Right lobe of liver (tissue), 6 donors: Measurements from ENCODE around the gene UBE4A. TPM values are rescaled to one million over a fixed set of nuclear protein-coding genes. Genes with fewer than 3 reads are reported as not detected.
A peak's percentile ranks its signal among the peaks of the same experiment; 100 is the strongest.
"Not testable (repeated sequence)": the region's sequence is repeated elsewhere in the genome, so short reads cannot be mapped to it uniquely, and the experiment has no call there.

ENCODE experiments used
- ATAC-seq, 4 donors: fragments of 200-7000 bp; cut with Tn5 transposase; one replicate each; pipeline ENCODE4 v1.9.1; 2020; ENCODE audit warnings: mild to moderate bottlenecking in 4 of 4, moderate library complexity in 4 of 4
- DNase-seq, 3 donors: peaks; one replicate each; pipeline ENCODE4 v3.0.0-alpha.2; 2020
- H3K27ac ChIP-seq, 3 donors: fragments of 200-600 bp; one replicate each; pipeline ENCODE4 v1.8.0; 2022
- H3K27me3 ChIP-seq, 2 donors: fragments of 200-600 bp; one replicate each; pipeline ENCODE4 v1.8.0; 2022
- H3K36me3 ChIP-seq, 4 donors: fragments of 200-600 bp; sonication (generic) in 1 of 4; one replicate each; pipeline versions ENCODE4 v1.5.1 to v1.8.0; 2017 to 2022; ENCODE audit warnings: control low read depth in 1 of 4
- H3K4me1 ChIP-seq, 4 donors: fragments of 200-600 bp; sonication (generic) in 1 of 4; one replicate each; pipeline versions ENCODE4 v1.5.1 to v1.8.0; 2017 to 2022; ENCODE audit warnings: control low read depth in 1 of 4
- H3K4me3 ChIP-seq, 3 donors: fragments of 200-600 bp; one replicate each; pipeline ENCODE4 v1.8.0; 2022
- H3K9me3 ChIP-seq, 4 donors: fragments of 200-600 bp; sonication (generic) in 1 of 4; one replicate each; pipeline versions ENCODE4 v1.5.1 to v1.8.0; 2017 to 2022; ENCODE audit warnings: control low read depth in 1 of 4
- CTCF ChIP-seq, 4 donors: fragments of 200-600 bp in 3 of 4; fragments of 450-650 bp in 1 of 4; IDR thresholded peaks; one replicate each; pipeline versions ENCODE4 v1.5.1 to v1.8.0; 2016 to 2022; ENCODE audit warnings: antibody characterized with exemption in 4 of 4, mild to moderate bottlenecking in 2 of 4
- POLR2A ChIP-seq: fragments of 450-650 bp; IDR thresholded peaks from one replicate; pipeline ENCODE4 v1.6.1; 2017; ENCODE audit warnings: antibody characterized with exemption, mild to moderate bottlenecking
- WGBS: methylation state at CpG from one replicate; pipeline ENCODE4 v1.1.6; 2018; ENCODE audit warnings: low coverage, low lambda C conversion rate; ENCODE audit not compliant: insufficient coverage; ENCODE audit errors: missing lambda C conversion rate; 5-methylcytosine and 5-hydroxymethylcytosine counted together
- intact Hi-C, 2 donors: fragments of 100-400 bp; cut with DNase I; formaldehyde crosslinking; loops; one replicate each; pipeline versions ENCODE4 v1.11.2 to v1.14.1; 2022
- total RNA-seq, 6 experiments: library from RNA; depleted of rRNA in 2 of 6; stranded (reverse); fragments of >200 nt in 2 of 6; fragmentation: NEBNext Ultra II Directional in 3 of 6; extraction: Animal tissue kit (Norgen Biotek cat#: 25700) in 3 of 6; gene quantifications; one replicate each; pipeline versions ENCODE4 v1.1.0 to v1.2.4, GENCODE V29; 2016 to 2023
- donor health status: DM: no; HTN: yes; CAD: no.
- donor health status: DM: no; HTN: no; CAD: no.
- donor health status: DM: no; HTN: no; CAD: no.
- donor health status: DM: no; HTN: yes; CAD: no.
- donor health status: DM: no; HTN: yes; CAD: no.

Gene UBE4A
- total RNA-seq, 6 experiments from 2014 or later: 25.5 to 36.9 (median 28.5) TPM

GRCh38 chr11:118415062-118415738 lies 55.8 kb downstream of the UBE4A start:
- Histone ChIP-seq H3K4me3 (no peak overlapping the region), H3K27ac (no peak overlapping the region), H3K4me1 (no peaks in the 10 kb centered on the region), H3K36me3 (no peaks in the 10 kb centered on the region), H3K27me3 (no peaks in the 10 kb centered on the region), H3K9me3 (no peaks in the 10 kb centered on the region)
- 69% methylated on average over 8 of the region's 8 CpGs for WGBS
- no peak for ATAC-seq
- TF ChIP-seq POLR2A (no peak), CTCF (IDR thresholded peaks at IDR 0.05) (no peak)
- intact Hi-C loops: no loop called here
- DNase-seq: no peak

GRCh38 chr11:118415739-118416068 lies 56.3 kb downstream of the UBE4A start:
- Histone ChIP-seq H3K9me3 (no peaks in the 10 kb centered on the region), H3K4me3 (no peak overlapping the region), H3K36me3 (no peaks in the 10 kb centered on the region), H3K4me1 (no peaks in the 10 kb centered on the region), H3K27me3 (no peaks in the 10 kb centered on the region), H3K27ac (no peak overlapping the region)
- ATAC-seq (peak in 3 of 4 donors; percentile 35 to 83 (median 43)), DNase-seq (peak in 1 of 3 donors; percentile 27)
- TF ChIP-seq POLR2A: no peak
- TF ChIP-seq CTCF (IDR thresholded peaks at IDR 0.05): no peak
- intact Hi-C loops: no loop called here

GRCh38 chr11:118416900-118417299 lies 57.5 kb downstream of the UBE4A start:
- H3K27ac ChIP-seq, ATAC-seq, H3K9me3 ChIP-seq, DNase-seq, H3K27me3 ChIP-seq, H3K36me3 ChIP-seq, H3K4me3 ChIP-seq, H3K4me1 ChIP-seq, intact Hi-C loops: not testable (repeated sequence)

- no peak for DNase-seq
- WGBS: 84% methylated on average over 4 of the region's 4 CpGs
- ATAC-seq: no peak
- Histone ChIP-seq H3K27me3 (no peaks in the 10 kb centered on the region), H3K36me3 (no peaks in the 10 kb centered on the region), H3K9me3 (no peaks in the 10 kb centered on the region), H3K27ac (no peak overlapping the region), H3K4me1 (no peaks in the 10 kb centered on the region), H3K4me3 (no peak overlapping the region)
- TF ChIP-seq POLR2A (no peak), CTCF (IDR thresholded peaks at IDR 0.05) (no peak)
- intact Hi-C loops: no loop called here
These were observed 58.4 kb downstream of the UBE4A start for GRCh38 chr11:118417801-118418200.

GRCh38 chr11:118418766-118419165 lies 59.4 kb downstream of the UBE4A start:
- no peak for DNase-seq
- 84% methylated on average over 5 of the region's 5 CpGs for WGBS
- TF ChIP-seq CTCF (IDR thresholded peaks at IDR 0.05): no peak
- TF ChIP-seq POLR2A: no peak
- intact Hi-C loops: no loop called here
- no peak overlapping the region for H3K27ac ChIP-seq
- no peaks in the 10 kb centered on the region for H3K9me3 ChIP-seq
- H3K27me3 ChIP-seq: no peaks in the 10 kb centered on the region
- no peaks in the 10 kb centered on the region for H3K36me3 ChIP-seq
- no peaks in the 10 kb centered on the region for H3K4me1 ChIP-seq
- peak in 1 of 4 donors; percentile 87 for ATAC-seq
- no peak overlapping the region for H3K4me3 ChIP-seq
